ENCODE data around the gene WNT7B.

WNT7B gene

GRCh38 chr22:45889093-45889538 is 87.8 kb downstream of the WNT7B start:
- DNase-seq (ENCODE audit: low read depth in 2 of 2): no peak

- DNase-seq (ENCODE audit: low read depth in 2 of 2): no peak
Observed at GRCh38 chr22:45888221-45889092, 88.5 kb downstream of the WNT7B start.

- no peak for DNase-seq (ENCODE audit: low read depth in 2 of 2)
Observed at GRCh38 chr22:45887202-45888131, 89.5 kb downstream of the WNT7B start.

GRCh38 chr22:45886540-45886939 is 90.4 kb downstream of the WNT7B start:
- no peak for DNase-seq (ENCODE audit: low read depth in 2 of 2)

- DNase-seq (ENCODE audit: low read depth in 2 of 2): no peak
Observed at GRCh38 chr22:45885941-45886395, 91.0 kb downstream of the WNT7B start.

GRCh38 chr22:45885171-45885840 is 91.7 kb downstream of the WNT7B start:
- no peak for DNase-seq (ENCODE audit: low read depth in 2 of 2)

GRCh38 chr22:45884201-45885062 is 92.5 kb downstream of the WNT7B start:
- no peak for DNase-seq (ENCODE audit: low read depth in 2 of 2)

- no peak for DNase-seq (ENCODE audit: low read depth in 2 of 2)
Observed at GRCh38 chr22:45883811-45884170, 93.2 kb downstream of the WNT7B start.

GRCh38 chr22:45882881-45883810 is 93.8 kb downstream of the WNT7B start:
- no peak for DNase-seq (ENCODE audit: low read depth in 2 of 2)

- no peak for DNase-seq (ENCODE audit: low read depth in 2 of 2)
Observed at GRCh38 chr22:45881524-45881875, 95.5 kb downstream of the WNT7B start.

- no peak for DNase-seq (ENCODE audit: low read depth in 2 of 2)
Observed at GRCh38 chr22:45880716-45881523, 96.0 kb downstream of the WNT7B start.

- no peak for DNase-seq (ENCODE audit: low read depth in 2 of 2)
Observed at GRCh38 chr22:45880091-45880715, 96.8 kb downstream of the WNT7B start.

GRCh38 chr22:45879552-45879949 is 97.4 kb downstream of the WNT7B start:
- DNase-seq (ENCODE audit: low read depth in 2 of 2): no peak

GRCh38 chr22:45878901-45879551 is 97.9 kb downstream of the WNT7B start:
- no peak for DNase-seq (ENCODE audit: low read depth in 2 of 2)

- no peak for DNase-seq (ENCODE audit: low read depth in 2 of 2)
Observed at GRCh38 chr22:45878051-45878781, 98.7 kb downstream of the WNT7B start.

GRCh38 chr22:45877651-45878050 is 99.3 kb downstream of the WNT7B start:
- no peak for DNase-seq (ENCODE audit: low read depth in 2 of 2)

GRCh38 chr22:45877036-45877380 is 100.0 kb downstream of the WNT7B start:
- no peak for DNase-seq (ENCODE audit: low read depth in 2 of 2)

Measured in stimulated activated CD4-positive, alpha-beta T cell treated with anti-CD3 and anti-CD28 coated beads, Interleukin-12 subunit alpha, Interleukin-12 subunit beta, amount 100 ng/mL, for 24 hours (primary cell).